ENCODE results near the gene LLGL2.

DNA sequence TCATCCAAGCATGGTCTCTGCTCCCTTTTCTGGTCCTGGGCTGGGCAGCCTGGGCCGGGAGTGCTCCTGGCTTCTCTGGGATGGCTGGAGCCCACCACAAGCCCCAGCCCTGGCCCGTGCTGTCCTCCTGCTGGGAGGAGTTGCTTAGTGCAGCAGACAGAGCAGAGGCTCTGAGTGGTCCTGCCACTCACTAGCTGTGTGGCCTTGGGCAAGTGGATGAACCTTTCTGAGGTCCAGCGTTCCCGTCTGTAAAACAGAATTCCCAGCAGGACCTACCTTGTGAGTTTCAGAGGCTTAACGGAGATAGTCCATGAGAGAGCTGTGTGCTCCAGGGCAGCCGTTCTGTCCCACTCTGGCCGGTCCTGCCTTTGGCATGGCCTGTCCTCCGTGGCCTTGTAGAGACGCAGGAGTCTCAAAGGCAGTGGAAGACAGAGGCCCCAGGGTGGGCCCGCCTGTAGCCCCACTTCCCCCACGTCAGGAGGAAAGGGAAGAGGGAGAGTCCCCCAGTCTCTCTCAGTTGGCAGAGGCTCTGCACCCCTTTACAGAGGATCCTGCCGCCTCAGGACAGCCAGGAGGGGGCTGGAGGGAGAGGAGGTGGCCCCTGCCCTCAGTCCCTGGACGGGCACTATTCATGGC, 69.9 kb downstream of the LLGL2 start:
- TF ChIP-seq POLR2AphosphoS5 (IDR thresholded peaks at IDR 0.05; ENCODE audit: low read depth, low read length) (no peak), POLR2A (IDR thresholded peaks at IDR 0.05; ENCODE audit: low read depth, low read length) (no peak)

Measured in GM12891 (cell line).